Measurements from ENCODE around the gene LRRN2.
"Not testable (repeated sequence)": the region's sequence is repeated elsewhere in the genome, so short reads cannot be mapped to it uniquely, and the experiment has no call there.

LRRN2 gene

DNA sequence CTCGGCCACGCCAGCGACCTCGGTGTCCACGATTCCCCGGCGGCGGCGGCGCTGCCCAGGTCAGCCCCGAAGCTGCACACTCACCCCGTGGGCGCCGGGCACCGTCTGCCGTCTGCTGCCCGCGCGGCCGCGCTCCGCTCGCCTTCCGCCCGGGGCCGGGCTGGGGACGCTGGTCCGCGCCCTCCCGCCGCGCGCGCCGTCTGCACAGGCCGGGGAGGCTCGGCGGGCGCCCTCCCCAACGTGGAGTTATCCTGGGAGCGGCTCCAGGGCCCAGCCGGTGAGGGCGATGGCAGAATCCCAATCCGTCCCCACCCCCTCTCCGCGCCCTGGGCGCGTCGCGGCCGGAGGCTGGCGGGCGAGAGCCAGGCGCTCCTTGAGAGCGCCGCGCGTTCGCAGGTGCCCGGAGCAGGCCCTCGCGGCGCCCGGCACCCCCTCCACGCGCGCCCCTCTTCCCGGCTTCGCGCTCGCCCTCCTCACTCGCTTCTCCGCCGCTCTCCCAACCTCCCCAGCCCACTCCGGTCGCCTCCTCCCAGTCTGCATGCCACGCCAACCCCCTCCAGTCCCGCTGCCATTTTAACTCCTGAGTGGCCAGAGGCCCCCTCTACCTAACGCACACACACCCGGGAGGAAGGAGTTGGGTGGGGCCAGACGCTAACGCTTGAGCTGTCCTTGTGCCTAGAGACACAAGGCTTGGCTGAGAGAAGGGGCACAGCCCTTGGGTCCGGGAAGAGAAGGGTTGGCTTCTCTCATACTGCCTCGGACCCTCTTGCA, at the start of gene LRRN2:
Gene LRRN2 (minus strand): TSS at position 503 of the 771 bp plus-strand sequence. CDS start 65,746 bp downstream, outside the sequence.
- no peak for DNase-seq

GRCh38 chr1:204735042-204735441, 49.5 kb upstream of the LRRN2 start:
- no peak for DNase-seq

DNA sequence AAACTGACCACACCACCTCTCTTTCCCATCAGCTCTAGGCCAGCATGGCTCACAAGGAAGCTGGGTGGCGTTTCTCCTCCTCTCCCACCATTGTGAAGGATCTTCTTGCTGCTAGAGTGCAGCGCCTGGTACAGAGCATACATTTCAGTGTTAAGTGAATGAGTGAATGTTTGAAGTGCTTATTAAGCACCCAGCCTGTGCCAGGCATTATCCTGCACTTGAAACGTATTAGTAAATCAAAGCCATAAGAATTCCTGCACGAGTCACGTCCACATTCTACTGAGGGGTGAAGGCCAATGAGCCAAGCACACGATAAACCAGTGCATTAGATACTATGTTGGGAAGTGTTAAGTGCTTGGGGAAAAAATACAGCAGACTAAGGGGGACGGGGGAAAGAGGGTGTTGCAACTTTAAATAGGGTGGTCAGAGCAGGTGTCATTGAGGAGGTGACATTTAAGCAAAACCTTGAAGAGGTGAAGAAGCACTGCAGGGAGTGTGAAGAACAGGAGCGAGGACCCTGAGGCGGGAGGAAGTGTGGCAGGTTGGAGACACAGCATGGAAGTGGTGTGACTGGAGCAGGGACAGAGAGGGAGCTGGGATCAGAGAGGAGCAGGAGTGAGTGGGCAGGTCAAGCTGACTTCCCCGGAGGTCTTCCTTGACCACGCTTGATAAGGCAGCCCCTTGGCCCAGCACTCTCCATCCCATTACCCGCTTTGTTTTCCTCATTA, 48.5 kb upstream of the LRRN2 start:
- no peak for DNase-seq

- DNase-seq = no peak
Measured at GRCh38 chr1:204733289-204733688, 47.8 kb upstream of the LRRN2 start.

DNA sequence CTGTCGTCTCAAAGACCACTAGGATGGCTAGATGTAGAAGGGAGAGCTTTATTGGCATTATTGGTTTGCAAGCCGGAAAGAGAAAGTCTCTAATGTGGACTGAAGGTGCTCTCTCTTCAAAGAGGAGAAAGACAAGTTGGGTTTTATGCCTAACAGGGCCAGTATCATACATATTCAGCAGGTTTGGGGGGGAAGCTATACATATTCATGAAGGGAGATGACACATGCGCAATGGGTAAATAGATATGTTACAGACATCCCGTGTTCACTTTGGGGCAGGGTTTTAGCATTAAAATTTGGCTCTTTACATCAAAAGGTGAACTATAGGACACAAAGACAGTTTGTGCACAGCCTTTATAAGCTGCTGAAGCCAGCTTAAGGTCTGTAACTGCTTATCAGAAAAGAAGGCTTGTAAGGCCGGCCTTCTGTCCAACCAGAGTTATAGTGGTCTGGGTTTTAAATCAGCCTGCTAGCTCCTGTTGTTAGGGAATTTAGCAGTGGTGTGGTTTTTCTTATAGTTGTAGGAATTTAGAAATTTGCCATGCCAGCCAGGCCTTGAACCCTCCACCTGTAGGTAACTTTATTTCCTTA, 46.5 kb upstream of the LRRN2 start:
- DNase-seq = no peak

GRCh38 chr1:204731509-204731908, 46.0 kb upstream of the LRRN2 start:
- no peak for DNase-seq

DNA sequence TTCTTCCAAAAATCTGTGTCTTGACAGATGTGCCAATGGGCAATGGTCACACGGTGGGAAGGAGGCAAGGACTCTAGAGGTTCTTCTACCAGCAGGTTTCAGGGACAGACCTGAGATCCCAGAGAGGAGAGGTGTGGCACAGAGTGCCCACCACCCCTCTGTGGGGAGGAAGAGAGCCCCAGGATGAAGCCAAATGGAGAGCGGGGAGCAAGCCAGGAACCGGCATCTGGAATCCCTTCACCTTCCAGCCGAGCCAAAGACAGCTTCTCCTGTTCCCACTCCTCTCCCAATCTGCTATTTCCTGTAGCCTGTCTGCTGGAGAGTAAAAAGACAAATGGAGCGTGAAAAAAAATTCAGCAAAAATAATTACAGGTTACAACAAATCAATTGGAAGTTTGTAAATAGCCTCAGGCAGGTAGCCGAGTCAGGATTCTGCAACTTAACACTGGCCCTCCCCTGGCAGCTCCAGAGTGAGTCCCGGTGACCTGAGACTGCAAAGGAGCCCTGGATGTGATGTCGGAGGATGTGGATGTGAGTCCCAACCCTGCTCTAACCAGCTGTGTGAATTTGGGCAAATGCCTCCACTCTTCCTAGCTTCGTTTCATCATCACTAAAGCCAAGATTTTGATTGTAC, 45.4 kb upstream of the LRRN2 start:
- no peak for DNase-seq

GRCh38 chr1:204729516-204729915, 44.0 kb upstream of the LRRN2 start:
- no peak for DNase-seq

DNA sequence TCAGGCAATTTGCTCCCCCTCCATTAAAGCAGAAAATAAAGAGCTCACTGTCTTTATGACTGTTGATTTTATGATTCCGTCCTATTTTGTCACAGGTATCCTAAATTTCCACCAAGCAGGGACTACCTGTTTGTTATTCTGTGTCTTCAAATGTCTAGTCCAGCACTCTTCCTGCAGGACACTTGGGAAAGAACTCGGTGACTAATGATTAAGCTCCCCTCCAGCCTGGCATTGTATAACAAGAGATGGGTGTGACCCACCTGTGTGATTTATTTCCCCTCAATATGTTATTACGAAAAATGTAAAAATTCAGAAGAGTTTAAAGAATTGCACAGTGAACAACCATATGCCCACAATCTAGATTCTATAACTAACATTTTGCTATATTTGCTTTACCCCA, 42.9 kb upstream of the LRRN2 start:
- DNase-seq = no peak

- DNase-seq = no peak
Measured at GRCh38 chr1:204728045-204728444, 42.5 kb upstream of the LRRN2 start.

GRCh38 chr1:204727438-204727837, 41.9 kb upstream of the LRRN2 start:
- not testable (repeated sequence) for DNase-seq

GRCh38 chr1:204726478-204726877, 40.9 kb upstream of the LRRN2 start:
- no peak for DNase-seq

GRCh38 chr1:204725821-204726448, 40.4 kb upstream of the LRRN2 start:
- DNase-seq = no peak

DNA sequence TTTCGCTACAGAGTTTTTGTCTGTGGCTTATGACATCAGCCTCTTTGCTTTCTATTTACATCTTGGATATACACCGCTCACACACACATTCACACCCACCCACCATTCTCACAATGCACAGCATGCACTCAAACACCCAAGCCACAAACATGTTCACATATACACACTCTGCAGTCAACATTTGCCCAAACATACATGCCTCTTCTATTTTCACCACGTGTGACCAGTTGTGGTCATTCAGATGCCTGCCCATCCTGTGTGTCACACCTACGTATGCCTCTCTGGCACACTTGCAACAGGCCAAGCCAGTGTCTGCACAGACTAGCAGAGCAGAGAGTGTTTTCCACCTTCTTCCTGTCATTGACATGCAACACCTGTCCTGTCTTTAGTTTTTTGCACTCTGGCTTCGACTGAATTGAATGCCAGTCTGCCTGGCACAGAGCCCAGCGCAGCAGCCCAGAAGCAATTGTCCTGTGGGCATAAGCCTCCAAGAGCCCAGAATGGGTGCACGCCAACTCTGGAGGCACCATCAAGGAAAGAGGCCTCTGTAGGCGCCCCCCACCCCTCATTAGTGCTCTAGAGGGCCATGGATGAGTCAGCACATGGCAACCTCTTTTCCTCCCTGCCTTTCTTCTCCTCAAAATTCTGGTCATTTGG, 37.7 kb upstream of the LRRN2 start:
- DNase-seq = no peak

- no peak for DNase-seq
Measured at GRCh38 chr1:204721373-204722055, 36.0 kb upstream of the LRRN2 start.

DNA sequence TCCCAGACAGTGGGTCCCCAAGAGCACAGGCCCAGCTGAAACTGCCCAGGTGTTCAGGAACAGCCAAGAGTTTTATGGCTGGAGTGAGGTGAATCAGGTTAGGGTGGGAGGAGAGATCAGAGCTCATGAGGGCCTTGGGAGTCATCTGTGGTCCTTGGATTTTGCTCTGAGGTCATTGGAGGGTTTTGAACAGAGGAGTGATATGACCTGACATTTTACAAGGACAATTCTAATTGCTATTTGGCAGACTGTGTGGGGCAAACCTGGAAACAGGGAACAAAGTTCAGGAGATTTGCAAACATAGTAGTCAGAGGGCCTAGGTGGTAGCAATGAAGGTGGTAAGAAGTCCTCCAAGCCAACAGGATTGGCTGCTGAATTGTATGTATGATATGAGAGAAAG, 31.1 kb upstream of the LRRN2 start:
- no peak for DNase-seq

DNA sequence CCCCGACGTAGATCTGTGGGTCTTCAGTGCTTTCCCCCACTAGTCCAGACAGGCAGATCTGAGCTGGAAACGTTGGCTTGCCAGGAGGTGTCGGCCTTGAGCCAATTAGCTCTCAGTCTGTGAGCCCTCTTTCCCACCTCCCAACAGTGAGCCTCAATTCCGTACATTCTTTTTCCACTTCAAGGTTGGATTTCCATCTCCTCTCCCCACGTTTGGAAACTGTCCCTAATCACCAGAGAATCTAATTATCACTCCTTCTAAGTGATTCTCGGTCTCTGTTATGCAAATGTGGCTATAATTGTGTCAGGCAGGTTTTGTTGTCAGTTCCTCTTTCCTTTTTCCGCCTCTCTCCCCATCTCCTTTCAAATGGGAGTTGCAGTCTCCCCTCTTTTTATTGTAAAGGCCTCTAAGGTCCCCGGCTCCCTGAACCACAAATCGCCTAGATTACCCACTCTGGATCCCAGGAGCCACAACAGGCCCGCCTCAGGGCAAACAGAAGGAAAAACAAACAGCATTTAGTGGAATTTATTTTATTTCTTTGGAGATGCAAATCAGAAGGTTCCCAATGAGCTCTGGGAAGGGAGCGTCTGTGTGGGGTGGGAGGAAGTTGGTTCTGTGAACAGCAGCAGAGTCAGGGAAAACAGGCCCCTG, 29.4 kb upstream of the LRRN2 start:
- no peak for DNase-seq

DNA sequence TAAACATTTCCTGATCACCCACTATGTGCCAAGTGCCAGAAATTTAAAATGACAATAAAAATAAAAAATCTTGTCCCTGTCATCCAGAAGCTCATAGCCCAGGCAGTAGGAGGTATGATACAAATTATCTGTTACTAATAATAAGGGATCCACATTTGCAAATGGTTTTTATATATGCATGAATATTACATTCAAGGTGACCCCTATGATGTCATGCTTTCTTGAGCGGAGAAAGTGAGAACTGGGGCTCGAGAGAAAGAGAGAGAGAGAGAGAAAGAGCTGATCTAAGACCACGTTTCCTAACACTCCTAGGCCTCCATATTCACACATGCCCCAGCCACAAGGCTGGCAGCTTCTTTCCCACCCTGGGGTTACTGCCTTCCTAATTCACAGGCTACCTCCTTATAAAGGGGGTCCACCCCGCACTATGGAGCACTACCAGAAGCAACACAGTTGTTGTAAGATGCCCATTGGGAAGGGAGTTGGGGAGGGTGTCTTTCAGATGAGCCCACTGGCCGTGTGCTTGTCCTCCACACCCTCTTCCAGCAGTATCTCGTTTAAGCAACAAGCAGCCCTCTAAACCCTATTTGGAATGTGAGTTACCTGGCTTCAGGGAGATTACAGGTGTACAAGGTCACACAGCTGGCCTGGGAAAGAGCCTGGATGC, 28.8 kb upstream of the LRRN2 start:
- DNase-seq = no peak

DNA sequence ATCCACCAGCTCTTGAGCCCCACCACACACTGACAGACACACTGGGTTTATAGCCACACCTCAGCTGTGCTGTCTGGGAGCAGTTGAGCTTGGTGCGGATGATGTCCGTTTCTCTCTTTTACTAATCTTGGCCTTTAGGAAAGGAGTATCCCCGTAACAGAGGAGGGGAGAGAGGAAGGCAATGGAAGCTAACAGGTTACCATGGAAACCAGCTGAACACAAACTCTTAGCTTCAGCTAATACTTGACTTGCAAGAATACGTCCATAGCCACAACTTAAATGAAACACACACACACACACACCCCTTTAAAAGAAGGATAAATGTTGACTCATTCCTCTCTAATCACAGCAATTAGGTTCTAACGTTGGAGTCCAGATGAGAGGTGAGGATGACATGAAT, 28.0 kb upstream of the LRRN2 start:
- no peak for DNase-seq

- DNase-seq = no peak
Measured at GRCh38 chr1:204712708-204713430, 27.3 kb upstream of the LRRN2 start.

Data from stimulated activated naive CD4-positive, alpha-beta T cell treated with Interleukin-2 at 50 U/mL for 16 hours (primary cell).